Loucy (cell line): ENCODE measurements around the gene TENM4.

ENCODE experiments used
- CTCF ChIP-seq: fragments of 200-600 bp; sonication (generic); conservative IDR thresholded peaks from 2 replicates; pipeline ENCODE4 v1.5.1; 2014; ENCODE audit warnings: mild to moderate bottlenecking, antibody characterized with exemption, low read length
- EZH2phosphoT487 ChIP-seq: fragments of 200-600 bp; IDR thresholded peaks from 2 replicates; pipeline ENCODE4 v1.6.1; 2018; ENCODE audit warnings: antibody characterized with exemption, mild to moderate bottlenecking, moderate library complexity, borderline replicate concordance

GRCh38 chr11:79026803-79027445 is 413.9 kb downstream of the TENM4 start:
- TF ChIP-seq CTCF = no peak
- no peak for TF ChIP-seq EZH2phosphoT487
